Measurements from ENCODE around the gene IFT81. TPM values are rescaled to one million over a fixed set of nuclear protein-coding genes. Genes with fewer than 3 reads are reported as not detected.

Gene IFT81
- polyA plus RNA-seq, 2 of the 4 experiments (the other 2 are of a cell fraction) = 40.7 to 73.4 TPM

- no peak for DNase-seq (ENCODE audit: low read depth in 1 of 2, low spot score in 1 of 2)
- H3K4me1 ChIP-seq = peaks cover 7% of the 10 kb centered on the region; the same call in 1 of the 3 replicates
- TF ChIP-seq HOXB13 (CRISPR knock-in tag; IDR thresholded peaks at IDR 0.05; ENCODE audit: low read depth) (no peak), NR3C1 (IDR thresholded peaks at IDR 0.05) (no peak), ZSCAN20 (CRISPR knock-in tag; IDR thresholded peaks at IDR 0.05) (no peak), HES2 (IDR thresholded peaks at IDR 0.05) (no peak), CHD4 (IDR thresholded peaks at IDR 0.05; ENCODE audit: borderline replicate concordance) (no peak), E2F6 (IDR thresholded peaks at IDR 0.05; ENCODE audit: borderline replicate concordance, low read depth) (no peak), MAFK (IDR thresholded peaks at IDR 0.05; ENCODE audit: partially characterized antibody) (no peak), ZFP36 (IDR thresholded peaks at IDR 0.05; ENCODE audit: borderline replicate concordance, partially characterized antibody) (no peak)
- no peak for FAIRE-seq
- CTCF ChIA-PET = interaction anchor here (2.4 kb wide), 1 partner anchor 55 kb away, joined by 6 read pairs; no protein-coding TSS in a partner anchor
- no peak for ATAC-seq
- POLR2A ChIA-PET = no interaction called here
- H3K9me3 ChIP-seq = no peaks in the 10 kb centered on the region
- WGBS (ENCODE audit: missing lambda C conversion rate) = 91% methylated on average over 3 of the region's 3 CpGs
- no peak overlapping the region for H3K4me3 ChIP-seq
- no peak overlapping the region for H3K27ac ChIP-seq
- H3K4me2 ChIP-seq = no peak overlapping the region
Observed at GRCh38 chr12:110168732-110169455, 44.7 kb downstream of the IFT81 start.

- CTCF ChIA-PET = interaction anchor here (0.6 to 1.2 kb wide), 3 partner anchors 17 to 54 kb away, joined by 4 read pairs; no protein-coding TSS in a partner anchor
- no peak for ATAC-seq
- no peak overlapping the region for H3K4me2 ChIP-seq
- no peak for TF ChIP-seq HOXB13 (CRISPR knock-in tag; IDR thresholded peaks at IDR 0.05; ENCODE audit: low read depth)
- no peak for TF ChIP-seq CTCF (IDR thresholded peaks at IDR 0.05)
- TF ChIP-seq MAX (IDR thresholded peaks at IDR 0.05) = no peak
- TF ChIP-seq CHD4 (IDR thresholded peaks at IDR 0.05; ENCODE audit: borderline replicate concordance) = no peak
- TF ChIP-seq EP300 (IDR thresholded peaks at IDR 0.05) = no peak
- TF ChIP-seq CHD2 (IDR thresholded peaks at IDR 0.05; ENCODE audit: low read length, partially characterized antibody) = no peak
- H3K4me3 ChIP-seq = no peak overlapping the region
- H3K27ac ChIP-seq = no peak overlapping the region
- no peaks in the 10 kb centered on the region for H3K9me3 ChIP-seq
- peaks cover 7% of the 10 kb centered on the region; the same call in 1 of the 3 replicates for H3K4me1 ChIP-seq
- FAIRE-seq = no peak
- no peak for DNase-seq (ENCODE audit: low read depth in 1 of 2, low spot score in 1 of 2)
- POLR2A ChIA-PET = no interaction called here
Observed at GRCh38 chr12:110170535-110171185, 46.5 kb downstream of the IFT81 start.

- Histone ChIP-seq H3K4me1 (peaks cover 7% of the 10 kb centered on the region; the same call in 1 of the 3 replicates), H3K4me3 (no peak overlapping the region), H3K9me3 (no peaks in the 10 kb centered on the region), H3K4me2 (no peak overlapping the region), H3K27ac (no peak overlapping the region)
- FAIRE-seq = no peak
- ChIA-PET POLR2A (no interaction called here), CTCF (interaction anchor here (0.6 to 1.2 kb wide), 3 partner anchors 16 to 53 kb away, joined by 4 read pairs; no protein-coding TSS in a partner anchor)
- no peak for ATAC-seq
- WGBS (ENCODE audit: missing lambda C conversion rate) = 93% methylated on average over 3 of the region's 3 CpGs
- no peak for DNase-seq (ENCODE audit: low read depth in 1 of 2, low spot score in 1 of 2)
- TF ChIP-seq CTCF (IDR thresholded peaks at IDR 0.05) (no peak), FOSL2 (IDR thresholded peaks at IDR 0.05) (no peak), FOSL2 (CRISPR knock-in tag; IDR thresholded peaks at IDR 0.05) (no peak), RCOR1 (IDR thresholded peaks at IDR 0.05; ENCODE audit: low read depth, low read length) (no peak), CBX8 (IDR thresholded peaks at IDR 0.05) (no peak), TP53 (CRISPR knock-in tag; IDR thresholded peaks at IDR 0.05) (no peak), USF2 (IDR thresholded peaks at IDR 0.05) (no peak), POLR2A (IDR thresholded peaks at IDR 0.05; ENCODE audit: low read length) (no peak), ESRRA (IDR thresholded peaks at IDR 0.05; ENCODE audit: borderline replicate concordance, low read length) (no peak), HES2 (IDR thresholded peaks at IDR 0.05) (no peak), ZNF302 (CRISPR knock-in tag; IDR thresholded peaks at IDR 0.05) (no peak), MAFK (IDR thresholded peaks at IDR 0.05; ENCODE audit: partially characterized antibody) (no peak), RNF2 (IDR thresholded peaks at IDR 0.05; ENCODE audit: borderline replicate concordance, low read depth) (no peak), NPAS2 (CRISPR knock-in tag; IDR thresholded peaks at IDR 0.05; ENCODE audit: borderline replicate concordance) (no peak), JUN (IDR thresholded peaks at IDR 0.05) (no peak), CHD4 (IDR thresholded peaks at IDR 0.05; ENCODE audit: borderline replicate concordance) (no peak), BHLHE40 (IDR thresholded peaks at IDR 0.05; ENCODE audit: low read depth, low read length) (no peak), POLR2AphosphoS2 (conservative IDR thresholded peaks at IDR 0.05; ENCODE audit: low read length) (no peak)
Observed at GRCh38 chr12:110171186-110171538, 47.0 kb downstream of the IFT81 start.
